PC-9 (cell line): ENCODE results near the gene DEFB121. TPM values are rescaled to one million over a fixed set of nuclear protein-coding genes. Genes with fewer than 3 reads are reported as not detected.

Experiments
- BruUV-seq: library from RNA; stranded (reverse); fragments of 400-500 nt; replicated peaks from 2 replicates; lab custom pipeline; 2021; lab: Mats Ljungman, UMichigan
- CTCF ChIA-PET: fragments of 300-600 bp; sonication (Branson Sonifier 250); formaldehyde crosslinking; loops from one replicate; lab custom pipeline; 2022; ENCODE audit warnings: antibody characterized with exemption; lab: Charles Lee
- POLR2A ChIA-PET: fragments of 300-600 bp; sonication (Branson Sonifier 250); formaldehyde crosslinking; loops from one replicate; lab custom pipeline; 2022; ENCODE audit warnings: antibody characterized with exemption; ENCODE audit not compliant: unreplicated experiment; lab: Charles Lee
- DNase-seq, 2 experiments: peaks; one replicate each; pipeline versions ENCODE4 v3.0.0 to v3.0.0-alpha.2; 2015 to 2022; ENCODE audit warnings: mixed read lengths in 1 of 2
- H2AFZ ChIP-seq: fragments of 200-600 bp; sonication (generic); 2 replicates; pipeline ENCODE4 v1.8.1; 2017; ENCODE audit warnings: antibody characterized with exemption
- H3F3A ChIP-seq: fragments of 200-600 bp; sonication (generic); 2 replicates; pipeline ENCODE4 v1.8.1; 2017; ENCODE audit warnings: antibody characterized with exemption, mild to moderate bottlenecking, low read depth; ENCODE audit not compliant: insufficient read depth
- H3K27ac ChIP-seq: fragments of 200-600 bp; sonication (generic); 2 replicates; pipeline ENCODE4 v1.6.1; 2016; ENCODE audit warnings: mixed run types
- H3K27me3 ChIP-seq: fragments of 200-600 bp; sonication (generic); 2 replicates; pipeline ENCODE4 v1.6.1; 2016; ENCODE audit warnings: low read depth, mixed run types; ENCODE audit not compliant: insufficient read depth
- H3K36me3 ChIP-seq: fragments of 200-600 bp; sonication (generic); 2 replicates; pipeline ENCODE4 v1.6.1; 2016; ENCODE audit warnings: low read depth, mixed run types
- H3K4me1 ChIP-seq: fragments of 200-600 bp; sonication (generic); replicated peaks from 2 replicates; pipeline ENCODE4 v1.6.1; 2016; ENCODE audit warnings: mixed run types; ENCODE audit not compliant: insufficient read depth
- H3K4me2 ChIP-seq: fragments of 200-600 bp; sonication (generic); 2 replicates; pipeline ENCODE4 v1.6.1; 2017; ENCODE audit warnings: mixed run types
- H3K4me3 ChIP-seq: fragments of 200-600 bp; sonication (generic); 2 replicates; pipeline ENCODE4 v1.6.1; 2016; ENCODE audit warnings: mixed run types
- H3K79me2 ChIP-seq: fragments of 200-600 bp; sonication (generic); 2 replicates; pipeline ENCODE4 v1.6.1; 2017; ENCODE audit warnings: low read depth, mixed run types
- H3K9me2 ChIP-seq: fragments of 200-600 bp; sonication (generic); 2 replicates; pipeline ENCODE4 v1.8.1; 2017; ENCODE audit warnings: mild to moderate bottlenecking; ENCODE audit not compliant: insufficient read depth
- H3K9me3 ChIP-seq: fragments of 200-600 bp; sonication (generic); 2 replicates; pipeline ENCODE4 v1.8.1; 2016; ENCODE audit warnings: low read depth; ENCODE audit not compliant: insufficient read depth
- H4K20me1 ChIP-seq: fragments of 200-600 bp; sonication (generic); 2 replicates; pipeline ENCODE4 v1.8.1; 2017; ENCODE audit not compliant: insufficient read depth
- CTCF ChIP-seq: fragments of 200-600 bp; sonication (generic); conservative IDR thresholded peaks from 2 replicates; pipeline ENCODE4 v1.6.1; 2017; ENCODE audit warnings: mixed run types, antibody characterized with exemption, mild to moderate bottlenecking, moderate library complexity
- EZH2 ChIP-seq: fragments of 200-600 bp; sonication (generic); IDR thresholded peaks from 2 replicates; pipeline ENCODE4 v1.8.0; 2017; ENCODE audit warnings: antibody characterized with exemption, low read depth
- intact Hi-C: fragments of 100-400 bp; cut with micrococcal nuclease; formaldehyde crosslinking; loops from one replicate; pipeline ENCODE4 v1.10.0; 2022; ENCODE audit not compliant: unreplicated experiment
- total RNA-seq: library from RNA; stranded (reverse); gene quantifications from 2 replicates; pipeline ENCODE4 v1.2.3, GENCODE V29; 2021

Gene DEFB121
- total RNA-seq, 1 experiment from 2014 or later, result not detected

GRCh38 chr20:31418307-31418706 lies 12.3 kb upstream of the DEFB121 start:
- Histone ChIP-seq H3K9me3 (no peaks in the 10 kb centered on the region), H3F3A (no peaks in the 10 kb centered on the region), H2AFZ (no peak overlapping the region), H3K4me3 (no peak overlapping the region), H3K27me3 (peaks cover 15% of the 10 kb centered on the region; the same call in 1 of the 2 replicates), H3K27ac (no peak overlapping the region), H4K20me1 (no peaks in the 10 kb centered on the region), H3K36me3 (no peaks in the 10 kb centered on the region), H3K9me2 (no peaks in the 10 kb centered on the region), H3K4me1 (no peaks in the 10 kb centered on the region), H3K79me2 (no peaks in the 10 kb centered on the region), H3K4me2 (no peak overlapping the region)
- TF ChIP-seq EZH2, result no peak
- TF ChIP-seq CTCF, result no peak
- intact Hi-C loops, result no loop called here
- DNase-seq, result no peak
- no TSS peak for BruUV-seq
- ChIA-PET CTCF (no interaction called here), POLR2A (no interaction called here)

DNA sequence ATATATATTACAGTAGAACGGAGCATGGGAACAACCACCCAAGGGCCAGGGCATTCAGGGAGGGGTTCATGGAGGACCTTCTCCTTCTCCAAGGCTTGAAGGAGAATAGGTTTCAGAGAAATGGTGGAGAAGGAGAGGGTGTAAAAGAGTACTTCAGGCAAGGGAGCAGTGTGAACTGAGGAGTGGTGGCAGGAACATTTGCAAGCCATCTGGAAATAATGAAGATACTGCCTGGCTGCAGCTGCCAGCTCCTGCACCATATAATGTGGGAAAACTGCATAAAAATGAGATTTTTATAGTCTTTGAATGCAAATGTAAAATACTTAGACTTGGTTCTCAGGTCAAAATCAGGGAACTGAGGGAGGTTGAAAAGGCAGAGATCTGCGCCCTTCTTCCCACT lies 9.6 kb upstream of the DEFB121 start:
- DNase-seq, result no peak
- Histone ChIP-seq H3K9me3 (no peaks in the 10 kb centered on the region), H3K79me2 (no peaks in the 10 kb centered on the region), H3K4me3 (no peak overlapping the region), H3K9me2 (no peaks in the 10 kb centered on the region), H4K20me1 (no peaks in the 10 kb centered on the region), H3K27ac (no peak overlapping the region), H3F3A (no peaks in the 10 kb centered on the region), H3K36me3 (no peaks in the 10 kb centered on the region), H2AFZ (no peak overlapping the region), H3K4me1 (no peaks in the 10 kb centered on the region), H3K4me2 (no peak overlapping the region), H3K27me3 (peaks cover 36% of the 10 kb centered on the region; the same call in 1 of the 2 replicates)
- ChIA-PET POLR2A (interaction anchor here (0.6 kb wide), 1 partner anchor 77 kb away, joined by 3 read pairs; no protein-coding TSS in a partner anchor), CTCF (no interaction called here)
- BruUV-seq, result no TSS peak
- intact Hi-C loops, result no loop called here
- TF ChIP-seq EZH2 (no peak), CTCF (no peak)

DNA sequence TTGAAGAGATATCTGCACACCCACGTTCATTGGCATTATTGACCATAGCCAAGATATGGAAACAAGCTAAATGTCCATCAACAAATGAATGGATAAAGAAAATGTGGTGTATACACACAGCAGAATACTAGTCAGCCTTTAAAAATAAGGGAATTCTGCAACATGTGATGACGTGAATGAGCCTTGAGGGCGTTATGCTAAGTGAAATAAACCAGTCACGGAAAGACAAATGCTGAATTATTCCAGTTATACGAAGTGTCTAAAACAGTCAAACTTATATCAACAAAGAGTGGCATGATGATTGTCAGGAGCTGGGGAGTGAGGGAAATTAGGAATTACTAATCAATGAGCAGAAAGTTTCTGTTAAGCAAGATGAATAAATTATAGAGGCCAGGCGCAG lies 8.4 kb upstream of the DEFB121 start:
- H3K4me2 ChIP-seq, result no peak overlapping the region
- CTCF ChIA-PET, result interaction anchor here (1.1 kb wide), 1 partner anchor 89 kb away, joined by 3 read pairs; no protein-coding TSS in a partner anchor
- H3K27me3 ChIP-seq, result peaks cover 36% of the 10 kb centered on the region
- H3K79me2 ChIP-seq, result no peaks in the 10 kb centered on the region
- no peaks in the 10 kb centered on the region for H3K9me3 ChIP-seq
- no peaks in the 10 kb centered on the region for H3K36me3 ChIP-seq
- no peak overlapping the region for H3K27ac ChIP-seq
- TF ChIP-seq CTCF (no peak), EZH2 (no peak)
- no peaks in the 10 kb centered on the region for H3K4me1 ChIP-seq
- intact Hi-C loops, result no loop called here
- H4K20me1 ChIP-seq, result no peaks in the 10 kb centered on the region
- no peak overlapping the region for H2AFZ ChIP-seq
- POLR2A ChIA-PET, result no interaction called here
- no peak overlapping the region for H3K4me3 ChIP-seq
- BruUV-seq, result no TSS peak
- H3F3A ChIP-seq, result no peaks in the 10 kb centered on the region
- DNase-seq, result no peak
- H3K9me2 ChIP-seq, result no peaks in the 10 kb centered on the region
